HepG2 (cell line): ENCODE results near the gene PCDHGA12. TPM values are rescaled to one million over a fixed set of nuclear protein-coding genes. Genes with fewer than 3 reads are reported as not detected.

Source experiments
- ATAC-seq: fragments of 200-7000 bp; cut with Tn5 transposase; 3 replicates; pipeline ENCODE4 v1.9.1; 2020; ENCODE audit warnings: mild to moderate bottlenecking, moderate library complexity
- BruUV-seq: library from RNA; stranded (reverse); fragments of 400-500 nt; replicated peaks from 2 replicates; lab custom pipeline; 2021; lab: Mats Ljungman, UMichigan
- CTCF ChIA-PET: fragments of 300-600 bp; formaldehyde crosslinking; extraction: SDS; loops from one replicate; lab custom pipeline; 2021; ENCODE audit warnings: low total read pairs, inconsistent platforms, low intra/inter-chr PET ratio; lab: Yijun Ruan, JAX
- POLR2A ChIA-PET: fragments of 350-600 bp; sonication (Branson Sonifier 250); formaldehyde crosslinking; loops from one replicate; lab custom pipeline; 2020; ENCODE audit warnings: antibody characterized with exemption, inconsistent platforms; lab: Yijun Ruan, JAX
- DNase-seq: peaks from one replicate; pipeline ENCODE4 v3.0.0-alpha.2; 2015; ENCODE audit warnings: low spot score
- FAIRE-seq: peaks from 3 replicates; lab custom pipeline; 2011; peaks lifted over from hg19 to GRCh38; lab: Jason Lieb, UNC
- H2AFZ ChIP-seq: one replicate; pipeline ENCODE4 v1.6.1; 2011; ENCODE audit warnings: low read length, inconsistent platforms
- H3K27ac ChIP-seq: fragments of 300-600 bp; 3 replicates; pipeline ENCODE4 v1.8.0; 2011; ENCODE audit warnings: mixed run types, mild to moderate bottlenecking, mixed read lengths, low read length, inconsistent platforms; ENCODE audit not compliant: insufficient read depth; ENCODE audit errors: extremely low read length
- H3K27me3 ChIP-seq, 2 experiments: fragments of 200-600 bp in 1 of 2; 2 replicates in 1 of 2; 3 replicates in 1 of 2; pipeline versions ENCODE4 v1.6.0 to v1.8.0; 2011; ENCODE audit warnings: low read length in 2 of 2, mild to moderate bottlenecking in 2 of 2, moderate library complexity in 2 of 2, inconsistent platforms in 1 of 2; ENCODE audit not compliant: insufficient read depth in 2 of 2, control insufficient read depth in 1 of 2
- H3K36me3 ChIP-seq, 2 experiments: fragments of 200-600 bp in 1 of 2; replicated peaks in 1 of 2; 2 replicates in 1 of 2; 3 replicates in 1 of 2; pipeline versions ENCODE4 v1.5.1 to v1.8.0; 2011; ENCODE audit warnings: low read length in 2 of 2, inconsistent platforms in 1 of 2; ENCODE audit not compliant: insufficient read depth in 2 of 2, control insufficient read depth in 1 of 2
- H3K4me1 ChIP-seq: 2 replicates; pipeline ENCODE4 v1.5.1; 2012; ENCODE audit warnings: low read length, inconsistent platforms; ENCODE audit not compliant: insufficient read depth
- H3K4me2 ChIP-seq: 2 replicates; pipeline ENCODE4 v1.6.0; 2011; ENCODE audit warnings: low read depth, low read length, inconsistent platforms
- H3K4me3 ChIP-seq, 3 experiments: fragments of 200-600 bp in 1 of 3; sonication (generic), shearing (Covaris generic) in 1 of 3; replicated peaks in 1 of 3; 2 replicates each; pipeline ENCODE4 v1.5.1; 2011 to 2016; ENCODE audit warnings: low read length in 3 of 3, inconsistent platforms in 2 of 3, low read depth in 2 of 3, mild to moderate bottlenecking in 2 of 3, control low read depth in 1 of 3, mixed read lengths in 1 of 3; ENCODE audit not compliant: insufficient read depth in 1 of 3
- H3K79me2 ChIP-seq: one replicate; pipeline ENCODE4 v1.6.1; 2011; ENCODE audit warnings: low read length, inconsistent platforms; ENCODE audit not compliant: insufficient read depth
- H3K9ac ChIP-seq: 2 replicates; pipeline ENCODE4 v1.6.0; 2011; ENCODE audit warnings: mild to moderate bottlenecking, low read depth, low read length, inconsistent platforms; ENCODE audit not compliant: insufficient read depth
- H3K9me3 ChIP-seq: 2 replicates; pipeline ENCODE4 v1.5.1; 2012; ENCODE audit warnings: mild to moderate bottlenecking, low read length
- H4K20me1 ChIP-seq: 2 replicates; pipeline ENCODE4 v1.6.0; 2011; ENCODE audit warnings: inconsistent platforms, mild to moderate bottlenecking, low read length, moderate library complexity; ENCODE audit not compliant: insufficient read depth
- ETV5 ChIP-seq: IDR thresholded peaks from 2 replicates; pipeline ENCODE4 v1.6.1; 2018; ENCODE audit warnings: missing biosample characterization, missing genetic modification reagents, inconsistent platforms, borderline replicate concordance
- KLF13 ChIP-seq: sonication (generic); formaldehyde crosslinking; IDR thresholded peaks from 2 replicates; pipeline ENCODE4 v1.4.0; 2020; ENCODE audit warnings: mild to moderate bottlenecking, missing genetic modification reagents
- MTF2 ChIP-seq: sonication (generic); formaldehyde crosslinking; IDR thresholded peaks from 2 replicates; pipeline ENCODE4 v1.5.0; 2020; ENCODE audit warnings: missing genetic modification reagents, borderline replicate concordance
- NFE2L1 ChIP-seq: sonication (generic); formaldehyde crosslinking; IDR thresholded peaks from 2 replicates; pipeline ENCODE4 v1.4.0; 2020; ENCODE audit warnings: missing genetic modification reagents, mild to moderate bottlenecking, borderline replicate concordance
- STAG1 ChIP-seq: sonication (generic); formaldehyde crosslinking; IDR thresholded peaks from 2 replicates; pipeline ENCODE4 v1.4.0; 2020; ENCODE audit warnings: missing genetic modification reagents
- TOPORS ChIP-seq: sonication (generic); formaldehyde crosslinking; IDR thresholded peaks from 2 replicates; pipeline ENCODE4 v1.8.0; 2023; ENCODE audit warnings: mild to moderate bottlenecking, missing genetic modification reagents
- ZNF282 ChIP-seq: fragments of 450-650 bp; IDR thresholded peaks from 2 replicates; pipeline ENCODE4 v1.6.1; 2018; ENCODE audit not compliant: partially characterized antibody
- ZNF333 ChIP-seq: sonication (generic); formaldehyde crosslinking; IDR thresholded peaks from 2 replicates; pipeline ENCODE4 v1.4.0; 2020; ENCODE audit warnings: mild to moderate bottlenecking, missing genetic modification reagents, borderline replicate concordance
- ZNF335 ChIP-seq: sonication (generic); formaldehyde crosslinking; IDR thresholded peaks from 2 replicates; pipeline ENCODE4 v1.4.0; 2020; ENCODE audit warnings: missing genetic modification reagents
- ZNF383 ChIP-seq: sonication (generic); formaldehyde crosslinking; IDR thresholded peaks from 2 replicates; pipeline ENCODE4 v1.4.0; 2020; ENCODE audit warnings: missing genetic modification reagents, mild to moderate bottlenecking, borderline replicate concordance
- ZNF720 ChIP-seq: sonication (generic); formaldehyde crosslinking; IDR thresholded peaks from 2 replicates; pipeline ENCODE4 v1.4.0; 2020; ENCODE audit warnings: missing genetic modification reagents
- WGBS: methylation state at CpG from one replicate; pipeline ENCODE4 v1.1.6; 2017; ENCODE audit warnings: low lambda C conversion rate; 5-methylcytosine and 5-hydroxymethylcytosine counted together
- in situ Hi-C: cut with HindIII; loops from 2 replicates; pipeline ENCODE4 v1.10.0; 2017; ENCODE audit warnings: low pct_unique_long_range_greater_than_20kb; ENCODE audit not compliant: extremely low pct_ligation_motif_present
- intact Hi-C: fragments of 100-400 bp; cut with micrococcal nuclease; formaldehyde crosslinking; loops from one replicate; pipeline ENCODE4 v1.10.0; 2022; ENCODE audit not compliant: unreplicated experiment
- polyA plus RNA-seq, 8 experiments: library from polyadenylated mRNA; depleted of rRNA in 3 of 8; stranded (reverse) in 7 of 8; unstranded in 1 of 8; fragments of >200 nt; fragmentation: Illumina TruSeq in 4 of 8; extraction: Trizol in 4 of 8; gene quantifications; 2 replicates each; pipeline versions ENCODE4 v1.2.1 to v1.2.3, GENCODE V29; 2011 to 2016; ENCODE audit warnings: low read depth in 4 of 8, missing spikeins in 1 of 8, mixed read lengths in 1 of 8; ENCODE audit not compliant: insufficient read depth in 1 of 8
- total RNA-seq, 5 experiments: library from RNA; depleted of rRNA; stranded (reverse); fragments of >200 nt; fragmentation: Illumina TruSeq; extraction: Trizol; gene quantifications; 2 replicates each; pipeline ENCODE4 v1.2.3, GENCODE V29; 2016; ENCODE audit warnings: low read depth in 1 of 5
- TF ChIP-seq, protein P1 (sequence below): sonication (generic); formaldehyde crosslinking; IDR thresholded peaks from 2 replicates; pipeline ENCODE4 v1.4.0; 2020; ENCODE audit warnings: missing genetic modification reagents, borderline replicate concordance
- TF ChIP-seq, protein P2 (sequence below): sonication (generic); formaldehyde crosslinking; IDR thresholded peaks from 2 replicates; pipeline ENCODE4 v1.5.1; 2020; ENCODE audit warnings: missing genetic modification reagents, mild to moderate bottlenecking, borderline replicate concordance
- TF ChIP-seq, protein P3 (sequence below): sonication (generic); formaldehyde crosslinking; IDR thresholded peaks from 2 replicates; pipeline ENCODE4 v1.5.1; 2020; ENCODE audit warnings: mild to moderate bottlenecking, missing genetic modification reagents, borderline replicate concordance
- TF ChIP-seq, protein P4 (sequence below): IDR thresholded peaks from 2 replicates; pipeline ENCODE4 v1.6.1; 2016; ENCODE audit warnings: low read depth, borderline replicate concordance

The PCDHGA12 gene
- total and polyA plus RNA-seq, 2 of the 13 experiments (the other 11 are each of a cell fraction or from before 2014, with no cell fraction given): 0.07 to 0.13 TPM

DNA sequence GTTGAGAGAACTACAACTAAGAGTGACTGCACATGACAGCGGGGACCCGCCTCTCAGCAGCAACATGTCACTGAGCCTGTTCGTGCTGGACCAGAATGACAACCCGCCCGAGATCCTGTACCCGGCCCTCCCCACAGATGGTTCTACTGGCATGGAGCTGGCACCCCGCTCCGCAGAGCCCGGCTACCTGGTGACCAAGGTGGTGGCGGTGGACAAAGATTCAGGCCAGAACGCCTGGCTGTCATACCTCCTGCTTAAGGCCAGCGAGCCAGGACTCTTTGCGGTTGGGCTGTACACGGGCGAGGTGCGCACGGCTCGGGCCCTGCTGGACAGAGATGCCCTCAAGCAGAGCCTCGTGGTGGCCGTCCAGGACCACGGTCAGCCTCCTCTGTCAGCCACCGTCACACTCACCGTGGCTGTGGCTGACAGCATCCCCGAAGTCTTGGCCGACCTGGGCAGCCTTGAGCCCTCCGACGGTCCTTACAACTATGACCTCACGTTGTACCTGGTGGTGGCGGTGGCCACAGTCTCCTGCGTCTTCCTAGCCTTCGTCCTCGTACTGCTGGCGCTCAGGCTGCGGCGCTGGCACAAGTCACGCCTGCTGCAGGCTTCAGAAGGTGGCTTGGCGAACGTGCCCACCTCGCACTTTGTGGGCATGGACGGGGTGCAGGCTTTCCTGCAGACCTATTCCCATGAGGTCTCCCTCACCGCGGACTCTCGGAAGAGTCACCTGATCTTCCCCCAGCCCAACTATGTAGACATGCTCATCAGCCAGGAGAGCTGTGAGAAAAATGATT lies 45.6 kb upstream of the PCDHGA12 start:
- intact Hi-C loops: no loop called here
- ChIA-PET CTCF (no interaction called here), POLR2A (no interaction called here)
- H2AFZ ChIP-seq: no peak overlapping the region
- H4K20me1 ChIP-seq: no peaks in the 10 kb centered on the region
- WGBS: 56% methylated on average over 7 of the region's 43 CpGs
- no peaks in the 10 kb centered on the region for H3K79me2 ChIP-seq
- ATAC-seq (no peak), DNase-seq (no peak), FAIRE-seq (no peak)
- H3K4me2 ChIP-seq: no peak overlapping the region
- no TSS peak for BruUV-seq
- H3K4me1 ChIP-seq: peaks cover 5% of the 10 kb centered on the region; the same call in 1 of the 2 replicates
- no peak overlapping the region for H3K4me3 ChIP-seq
- TF ChIP-seq ZNF333 (CRISPR knock-in tag): no peak
- TF ChIP-seq, protein P1, sequence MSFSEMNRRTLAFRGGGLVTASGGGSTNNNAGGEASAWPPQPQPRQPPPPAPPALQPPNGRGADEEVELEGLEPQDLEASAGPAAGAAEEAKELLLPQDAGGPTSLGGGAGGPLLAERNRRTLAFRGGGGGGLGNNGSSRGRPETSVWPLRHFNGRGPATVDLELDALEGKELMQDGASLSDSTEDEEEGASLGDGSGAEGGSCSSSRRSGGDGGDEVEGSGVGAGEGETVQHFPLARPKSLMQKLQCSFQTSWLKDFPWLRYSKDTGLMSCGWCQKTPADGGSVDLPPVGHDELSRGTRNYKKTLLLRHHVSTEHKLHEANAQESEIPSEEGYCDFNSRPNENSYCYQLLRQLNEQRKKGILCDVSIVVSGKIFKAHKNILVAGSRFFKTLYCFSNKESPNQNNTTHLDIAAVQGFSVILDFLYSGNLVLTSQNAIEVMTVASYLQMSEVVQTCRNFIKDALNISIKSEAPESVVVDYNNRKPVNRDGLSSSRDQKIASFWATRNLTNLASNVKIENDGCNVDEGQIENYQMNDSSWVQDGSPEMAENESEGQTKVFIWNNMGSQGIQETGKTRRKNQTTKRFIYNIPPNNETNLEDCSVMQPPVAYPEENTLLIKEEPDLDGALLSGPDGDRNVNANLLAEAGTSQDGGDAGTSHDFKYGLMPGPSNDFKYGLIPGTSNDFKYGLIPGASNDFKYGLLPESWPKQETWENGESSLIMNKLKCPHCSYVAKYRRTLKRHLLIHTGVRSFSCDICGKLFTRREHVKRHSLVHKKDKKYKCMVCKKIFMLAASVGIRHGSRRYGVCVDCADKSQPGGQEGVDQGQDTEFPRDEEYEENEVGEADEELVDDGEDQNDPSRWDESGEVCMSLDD (CRISPR knock-in tag): no peak
- no peak for TF ChIP-seq ZNF282
- TF ChIP-seq ZNF383 (CRISPR knock-in tag): no peak
- TF ChIP-seq, protein P2, sequence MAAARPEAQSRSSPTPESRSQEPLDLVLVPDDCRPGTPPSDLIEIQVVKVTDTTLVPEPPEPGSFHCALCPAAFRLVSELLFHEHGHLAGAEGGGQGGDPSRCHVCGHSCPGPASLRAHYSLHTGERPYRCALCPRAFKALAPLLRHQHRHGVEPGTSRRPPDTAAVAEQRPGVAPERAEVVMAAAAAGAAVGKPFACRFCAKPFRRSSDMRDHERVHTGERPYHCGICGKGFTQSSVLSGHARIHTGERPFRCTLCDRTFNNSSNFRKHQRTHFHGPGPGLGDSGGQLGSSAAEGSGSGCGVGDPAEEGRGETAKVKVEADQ (CRISPR knock-in tag): no peak
- TF ChIP-seq, protein P3, sequence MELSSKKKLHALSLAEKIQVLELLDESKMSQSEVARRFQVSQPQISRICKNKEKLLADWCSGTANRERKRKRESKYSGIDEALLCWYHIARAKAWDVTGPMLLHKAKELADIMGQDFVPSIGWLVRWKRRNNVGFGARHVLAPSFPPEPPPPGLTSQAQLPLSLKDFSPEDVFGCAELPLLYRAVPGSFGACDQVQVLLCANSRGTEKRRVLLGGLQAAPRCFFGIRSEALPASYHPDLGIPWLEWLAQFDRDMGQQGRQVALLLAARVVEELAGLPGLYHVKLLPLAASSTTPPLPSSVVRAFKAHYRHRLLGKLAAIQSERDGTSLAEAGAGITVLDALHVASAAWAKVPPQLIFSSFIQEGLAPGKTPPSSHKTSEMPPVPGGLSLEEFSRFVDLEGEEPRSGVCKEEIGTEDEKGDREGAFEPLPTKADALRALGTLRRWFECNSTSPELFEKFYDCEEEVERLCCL (CRISPR knock-in tag): no peak
- no peak for TF ChIP-seq KLF13 (CRISPR knock-in tag)
- TF ChIP-seq STAG1 (CRISPR knock-in tag): no peak
- TF ChIP-seq ZNF335 (CRISPR knock-in tag): no peak
- TF ChIP-seq ZNF720 (CRISPR knock-in tag): no peak
- no peak for TF ChIP-seq TOPORS (CRISPR knock-in tag)
- no peak for TF ChIP-seq ETV5
- no peak for TF ChIP-seq NFE2L1 (CRISPR knock-in tag)
- TF ChIP-seq, protein P4, sequence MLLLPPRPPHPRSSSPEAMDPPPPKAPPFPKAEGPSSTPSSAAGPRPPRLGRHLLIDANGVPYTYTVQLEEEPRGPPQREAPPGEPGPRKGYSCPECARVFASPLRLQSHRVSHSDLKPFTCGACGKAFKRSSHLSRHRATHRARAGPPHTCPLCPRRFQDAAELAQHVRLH: no peak
- no peak for TF ChIP-seq MTF2 (CRISPR knock-in tag)
- H3K9ac ChIP-seq: no peak overlapping the region
- in situ Hi-C loops: no loop called here
- no peaks in the 10 kb centered on the region for H3K36me3 ChIP-seq
- no peaks in the 10 kb centered on the region for H3K27me3 ChIP-seq
- peaks cover 10% of the 10 kb centered on the region; the same call in 1 of the 2 replicates for H3K9me3 ChIP-seq
- no peak overlapping the region for H3K27ac ChIP-seq
